HepG2 (cell line): ENCODE data around the gene FIBP. TPM values are rescaled to one million over a fixed set of nuclear protein-coding genes. Genes with fewer than 3 reads are reported as not detected.

ENCODE experiments used
- CENPX ChIP-seq: sonication (generic); formaldehyde crosslinking; IDR thresholded peaks from 2 replicates; pipeline ENCODE4 v1.9.0; 2021; ENCODE audit warnings: mild to moderate bottlenecking, missing genetic modification reagents, moderate library complexity
- ETS1 ChIP-seq: sonication (generic); formaldehyde crosslinking; IDR thresholded peaks from 2 replicates; pipeline ENCODE4 v1.4.0; 2020; ENCODE audit warnings: missing genetic modification reagents
- FIP1L1 ChIP-seq: fragments of 200-400 bp; formaldehyde crosslinking; IDR thresholded peaks from 2 replicates; pipeline ENCODE4 v1.6.1; 2018; ENCODE audit warnings: low read depth, mild to moderate bottlenecking, low read length, moderate library complexity, borderline replicate concordance; ENCODE audit not compliant: insufficient read depth
- FOXO1 ChIP-seq: sonication (generic); formaldehyde crosslinking; IDR thresholded peaks from 2 replicates; pipeline ENCODE4 v1.4.0; 2020; ENCODE audit warnings: missing genetic modification reagents
- KDM1A ChIP-seq: IDR thresholded peaks from 2 replicates; pipeline ENCODE4 v1.6.1; 2016; ENCODE audit warnings: missing compliant biosample characterization
- KDM2A ChIP-seq: sonication (generic); formaldehyde crosslinking; IDR thresholded peaks from 2 replicates; pipeline ENCODE4 v1.4.0; 2020; ENCODE audit warnings: low read depth, missing genetic modification reagents, borderline replicate concordance
- KDM4B ChIP-seq: sonication (generic); formaldehyde crosslinking; IDR thresholded peaks from 2 replicates; pipeline ENCODE4 v1.4.0; 2020; ENCODE audit warnings: missing genetic modification reagents
- SMAD1 ChIP-seq: sonication (generic); formaldehyde crosslinking; IDR thresholded peaks from 2 replicates; pipeline ENCODE4 v1.4.0; 2020; ENCODE audit warnings: missing genetic modification reagents, low read depth, mild to moderate bottlenecking, borderline replicate concordance
- SUZ12 ChIP-seq: fragments of 150-350 bp; IDR thresholded peaks from 2 replicates; pipeline ENCODE4 v1.6.1; 2014; ENCODE audit warnings: low read depth, low read length
- ZBTB39 ChIP-seq: sonication (generic); formaldehyde crosslinking; IDR thresholded peaks from 2 replicates; pipeline ENCODE4 v1.5.0; 2020; ENCODE audit warnings: missing genetic modification reagents
- ZFP36L1 ChIP-seq: sonication (generic); formaldehyde crosslinking; IDR thresholded peaks from 2 replicates; pipeline ENCODE4 v1.8.0; 2022; ENCODE audit warnings: mild to moderate bottlenecking, missing genetic modification reagents, moderate library complexity
- ZFYVE20 ChIP-seq: sonication (generic); formaldehyde crosslinking; IDR thresholded peaks from 2 replicates; pipeline ENCODE4 v1.8.0; 2023; ENCODE audit warnings: low read depth, mild to moderate bottlenecking, moderate library complexity, missing genetic modification reagents, borderline replicate concordance
- ZNF646 ChIP-seq: sonication (generic); formaldehyde crosslinking; IDR thresholded peaks from 2 replicates; pipeline ENCODE4 v1.9.0; 2021; ENCODE audit warnings: mild to moderate bottlenecking, missing genetic modification reagents
- ZNF709 ChIP-seq: sonication (generic); formaldehyde crosslinking; IDR thresholded peaks from 2 replicates; pipeline ENCODE4 v1.5.0; 2020; ENCODE audit warnings: mild to moderate bottlenecking, missing genetic modification reagents
- ZNF710 ChIP-seq: sonication (generic); formaldehyde crosslinking; IDR thresholded peaks from 2 replicates; pipeline ENCODE4 v1.5.0; 2020; ENCODE audit warnings: mild to moderate bottlenecking, missing genetic modification reagents, borderline replicate concordance
- ZNF747 ChIP-seq: sonication (generic); formaldehyde crosslinking; IDR thresholded peaks from 2 replicates; pipeline ENCODE4 v1.8.1; 2023; ENCODE audit warnings: missing genetic modification reagents, mild to moderate bottlenecking, borderline replicate concordance
- ZNF781 ChIP-seq: sonication (generic); formaldehyde crosslinking; IDR thresholded peaks from 2 replicates; pipeline ENCODE4 v1.5.1; 2020; ENCODE audit warnings: borderline replicate concordance, mild to moderate bottlenecking, missing genetic modification reagents; ENCODE audit errors: not compliant biosample characterization
- polyA plus RNA-seq, 8 experiments: library from polyadenylated mRNA; depleted of rRNA in 3 of 8; stranded (reverse) in 7 of 8; unstranded in 1 of 8; fragments of >200 nt; fragmentation: Illumina TruSeq in 4 of 8; extraction: Trizol in 4 of 8; gene quantifications; 2 replicates each; pipeline versions ENCODE4 v1.2.1 to v1.2.3, GENCODE V29; 2011 to 2016; ENCODE audit warnings: low read depth in 4 of 8, missing spikeins in 1 of 8, mixed read lengths in 1 of 8; ENCODE audit not compliant: insufficient read depth in 1 of 8
- total RNA-seq, 5 experiments: library from RNA; depleted of rRNA; stranded (reverse); fragments of >200 nt; fragmentation: Illumina TruSeq; extraction: Trizol; gene quantifications; 2 replicates each; pipeline ENCODE4 v1.2.3, GENCODE V29; 2016; ENCODE audit warnings: low read depth in 1 of 5

FIBP gene
- total and polyA plus RNA-seq, 2 of the 13 experiments (the other 11 are each of a cell fraction or from before 2014, with no cell fraction given), result 42.9 to 62.1 TPM

GRCh38 chr11:65888163-65888814 is at the start of gene FIBP (continued):
- TF ChIP-seq KDM1A (CRISPR knock-in tag) (no peak), ZNF646 (CRISPR knock-in tag) (no peak), KDM4B (CRISPR knock-in tag) (no peak), FIP1L1 (no peak), ZNF747 (0 out of 2 replicates have a peak, but pooled peaks have one; percentile 36), KDM2A (CRISPR knock-in tag) (peak; percentile 83), ZFP36L1 (CRISPR knock-in tag) (no peak), ZBTB39 (peak; percentile 90), ZNF710 (CRISPR knock-in tag) (no peak), SMAD1 (CRISPR knock-in tag) (peak; percentile 76; the same call in 1 of the 2 replicates), ZNF709 (CRISPR knock-in tag) (no peak; the same call in none of the 2 replicates), ZNF781 (peak; percentile 30), FOXO1 (0 out of 2 replicates have a peak, but pooled peaks have one; percentile 40), CENPX (CRISPR knock-in tag) (no peak), ZFYVE20 (no peak), SUZ12 (no peak), ETS1 (CRISPR knock-in tag) (no peak)
